HG02763 (cell line): ENCODE data around the gene ITPR1.
A peak's percentile ranks its signal among the peaks of the same experiment; 100 is the strongest.

Experiments used
- ATAC-seq: cut with Tn5 transposase; IDR thresholded peaks from one replicate; pipeline ENCODE4 v1.9.1; 2021; ENCODE audit warnings: mild to moderate bottlenecking, moderate library complexity; ENCODE audit not compliant: unreplicated experiment

The ITPR1 gene

DNA sequence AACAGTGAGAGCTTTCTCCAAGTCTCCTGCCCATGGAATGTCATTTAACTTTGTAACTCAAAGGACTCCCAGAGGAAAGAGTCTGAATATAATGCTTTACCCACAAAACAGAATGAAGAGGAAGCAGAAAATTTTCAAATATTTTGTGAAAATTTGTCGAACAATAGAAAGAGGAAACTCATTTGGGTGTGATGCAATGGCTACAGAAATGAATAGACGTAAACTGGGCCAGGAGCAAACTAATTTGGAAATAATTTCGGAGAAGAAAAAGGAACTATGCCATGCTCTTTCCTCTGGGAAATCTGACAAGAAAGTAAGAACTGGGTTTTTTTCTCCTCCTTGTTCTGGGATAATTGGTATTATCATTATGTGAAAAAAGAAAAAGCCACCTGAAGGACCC is 14.9 kb upstream of the ITPR1 start:
- ATAC-seq = no peak

- no peak for ATAC-seq
Measured at GRCh38 chr3:4491855-4492207, 1.3 kb upstream of the ITPR1 start.

- no peak for ATAC-seq
Measured at GRCh38 chr3:4492208-4493013, 737 bp upstream of the ITPR1 start.

DNA sequence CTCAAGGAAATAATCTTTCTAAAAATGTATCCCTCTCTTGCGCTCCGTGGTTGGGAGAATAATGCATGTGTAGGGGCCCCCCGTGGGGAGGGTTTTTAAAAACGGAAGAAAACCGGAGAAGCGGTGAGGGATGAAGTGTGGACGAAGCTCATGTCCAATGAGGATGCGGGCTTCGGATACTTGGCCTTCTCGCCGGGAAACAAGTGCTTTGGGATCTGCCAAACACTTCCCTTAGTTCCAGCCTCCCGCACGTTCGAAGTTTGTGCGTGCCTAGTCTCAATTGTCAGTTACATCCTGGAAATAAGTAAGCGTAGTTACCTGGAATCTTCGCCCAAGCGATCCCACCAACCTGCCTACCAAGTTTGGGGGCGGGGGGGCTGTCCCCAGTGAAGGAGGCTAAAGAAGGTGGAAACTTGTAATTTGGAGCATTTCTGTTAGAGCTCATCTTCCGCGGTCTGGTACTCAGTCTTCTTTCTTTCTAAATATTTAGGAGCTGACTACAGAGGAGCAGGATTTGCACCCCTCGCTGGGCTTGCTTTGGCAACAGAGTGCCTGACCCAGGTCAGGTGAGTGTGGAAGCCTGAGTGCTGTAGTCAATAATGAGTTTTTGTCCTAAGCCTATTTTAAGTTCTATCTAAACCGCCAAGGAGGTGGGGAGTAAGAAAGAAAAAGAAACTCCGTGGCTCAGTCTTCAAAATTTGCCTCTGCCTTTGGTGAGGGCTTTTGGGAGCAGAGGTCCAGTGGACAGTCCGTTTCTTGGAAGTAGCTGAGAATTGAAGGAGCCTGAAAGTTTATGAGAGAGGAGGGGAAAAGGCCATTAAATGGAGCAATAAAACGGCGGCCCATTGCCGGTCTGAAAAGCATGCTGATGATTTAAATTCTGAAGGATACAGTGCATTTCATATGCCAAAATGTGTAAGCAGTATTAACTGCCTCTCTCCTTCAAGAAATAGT is 1.1 kb downstream of the ITPR1 start:
- no peak for ATAC-seq

- no peak for ATAC-seq
Measured at GRCh38 chr3:4494895-4495264, 1.7 kb downstream of the ITPR1 start.

GRCh38 chr3:4495294-4496086 is 2.3 kb downstream of the ITPR1 start:
- no peak for ATAC-seq

GRCh38 chr3:4496087-4496452 is 2.9 kb downstream of the ITPR1 start:
- ATAC-seq = no peak

GRCh38 chr3:4497005-4497692 is 4.0 kb downstream of the ITPR1 start:
- ATAC-seq = no peak

DNA sequence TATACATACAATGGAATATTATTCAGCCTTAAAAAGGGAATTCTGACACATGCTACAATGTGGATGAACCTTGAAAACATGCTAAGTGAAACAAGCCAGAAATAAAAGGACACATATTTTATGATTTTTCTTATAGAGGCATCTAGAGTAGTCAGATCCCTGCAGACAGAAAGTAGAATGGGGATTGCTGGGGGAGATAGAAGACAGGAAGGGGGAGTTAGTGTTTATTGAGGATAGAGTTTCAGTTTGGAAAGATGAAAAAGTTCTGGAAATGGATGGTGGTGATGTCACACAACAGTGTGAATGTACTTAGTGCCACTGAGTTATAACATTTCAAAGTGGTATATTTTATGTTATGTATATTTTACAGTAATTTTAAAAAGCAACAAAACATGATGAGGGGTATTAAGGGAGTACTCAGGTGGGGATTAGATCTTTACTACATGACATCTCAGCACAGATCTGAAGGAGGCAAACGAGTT is 4.7 kb downstream of the ITPR1 start:
- no peak for ATAC-seq

DNA sequence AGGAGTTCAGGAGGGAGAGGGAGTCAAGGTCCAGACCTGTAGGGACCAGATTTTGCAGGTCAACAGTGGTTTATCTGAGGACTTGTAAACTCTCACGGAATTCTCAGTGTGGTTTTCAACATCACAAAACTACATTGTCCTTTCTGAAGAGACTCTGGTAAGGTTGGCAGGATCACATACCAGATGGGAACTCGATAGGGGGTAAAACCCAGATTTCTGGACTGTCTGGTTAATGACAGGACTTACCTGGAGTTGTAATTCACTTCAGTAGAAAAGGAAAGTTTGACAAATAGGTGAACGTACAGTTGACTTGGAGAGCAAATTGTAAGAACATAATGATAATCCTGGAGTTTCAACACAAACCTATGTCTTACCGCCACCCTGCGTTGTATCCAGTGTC is 5.3 kb downstream of the ITPR1 start:
- ATAC-seq = no peak

- ATAC-seq = no peak
Measured at GRCh38 chr3:4501437-4501836, 8.3 kb downstream of the ITPR1 start.

DNA sequence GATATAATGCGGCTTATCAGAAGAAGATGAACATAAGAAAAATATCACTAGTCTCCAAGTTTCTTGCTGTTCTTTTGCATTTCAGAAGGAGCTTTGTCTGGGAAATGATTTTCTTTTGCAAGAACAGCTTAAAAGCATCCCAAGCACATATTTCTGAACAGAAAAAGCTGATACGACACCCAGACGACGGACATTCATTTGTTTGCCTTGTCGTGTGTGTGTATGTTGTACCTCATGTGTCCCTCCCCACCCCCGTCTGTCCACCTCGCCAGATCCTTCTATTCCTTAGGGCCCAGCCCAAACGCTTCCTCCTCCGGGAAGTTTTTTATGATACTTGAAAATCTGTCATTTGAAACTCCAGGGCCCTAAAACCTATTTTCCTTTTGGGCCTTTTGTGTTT is 8.8 kb downstream of the ITPR1 start:
- no peak for ATAC-seq

GRCh38 chr3:4503050-4503449 is 9.9 kb downstream of the ITPR1 start:
- peak; percentile 55 for ATAC-seq

- no peak for ATAC-seq
Measured at GRCh38 chr3:4504340-4505261, 11.5 kb downstream of the ITPR1 start.

DNA sequence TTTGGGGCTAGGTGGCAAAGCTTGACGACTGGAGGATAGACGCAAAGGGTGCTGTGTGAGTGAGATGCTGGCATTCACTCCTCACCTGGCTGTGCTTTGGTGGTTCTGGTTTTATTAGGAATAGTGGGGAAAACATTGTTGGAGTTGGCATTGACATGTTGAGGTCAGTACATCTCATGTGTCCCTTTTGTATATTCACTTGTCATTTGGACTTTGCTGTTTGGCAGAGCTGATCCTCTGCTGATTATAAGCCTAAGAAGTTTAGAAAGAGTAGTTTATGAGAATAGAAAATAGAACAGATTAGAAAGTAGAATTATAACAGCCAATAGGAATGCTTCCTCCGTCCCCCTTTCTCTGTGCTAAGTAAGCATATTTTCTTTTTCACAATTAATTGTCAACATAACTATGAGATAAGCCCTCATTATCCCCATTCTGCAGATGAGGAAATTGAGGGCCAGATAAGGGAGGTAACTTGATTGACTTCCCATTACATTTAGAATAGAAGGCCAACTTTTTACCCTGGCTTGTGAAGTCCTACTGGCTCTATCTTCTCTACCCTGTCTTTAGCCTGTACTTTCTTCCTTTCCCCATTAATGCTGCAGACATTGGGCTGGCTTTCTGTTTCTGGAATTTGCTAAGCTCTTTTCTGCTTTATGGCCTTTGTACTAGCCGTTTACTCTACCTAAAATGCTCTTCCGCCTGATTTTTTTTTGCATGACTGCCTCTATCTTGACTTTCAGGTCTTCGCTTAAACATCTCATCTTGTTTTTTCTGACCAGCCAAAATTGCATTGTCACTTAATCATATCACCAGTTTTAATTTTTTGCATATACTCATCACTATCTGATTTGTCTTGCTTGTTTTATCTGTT is 12.8 kb downstream of the ITPR1 start:
- ATAC-seq = no peak

DNA sequence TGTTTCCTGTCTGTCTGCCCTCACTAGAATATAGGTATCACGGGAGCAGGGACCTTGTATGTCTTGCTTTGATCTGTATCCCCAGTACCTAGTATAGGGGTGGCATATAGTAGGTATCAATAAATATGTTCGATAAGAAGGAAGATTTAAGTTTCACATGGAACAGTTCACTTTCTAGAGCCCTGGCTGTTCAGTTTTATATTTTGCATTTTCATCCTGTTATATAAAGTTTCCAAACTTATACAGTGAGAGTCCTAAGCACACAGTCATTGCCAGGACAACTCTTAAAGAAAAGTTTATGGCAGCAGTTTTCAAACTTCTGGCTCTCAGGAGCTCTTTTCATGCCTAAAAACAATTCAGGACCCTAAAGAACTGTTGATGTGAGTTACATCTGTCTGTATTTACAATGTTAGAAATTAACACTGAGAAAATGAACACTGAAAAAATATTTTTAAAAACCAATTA is 13.4 kb downstream of the ITPR1 start:
- no peak for ATAC-seq

DNA sequence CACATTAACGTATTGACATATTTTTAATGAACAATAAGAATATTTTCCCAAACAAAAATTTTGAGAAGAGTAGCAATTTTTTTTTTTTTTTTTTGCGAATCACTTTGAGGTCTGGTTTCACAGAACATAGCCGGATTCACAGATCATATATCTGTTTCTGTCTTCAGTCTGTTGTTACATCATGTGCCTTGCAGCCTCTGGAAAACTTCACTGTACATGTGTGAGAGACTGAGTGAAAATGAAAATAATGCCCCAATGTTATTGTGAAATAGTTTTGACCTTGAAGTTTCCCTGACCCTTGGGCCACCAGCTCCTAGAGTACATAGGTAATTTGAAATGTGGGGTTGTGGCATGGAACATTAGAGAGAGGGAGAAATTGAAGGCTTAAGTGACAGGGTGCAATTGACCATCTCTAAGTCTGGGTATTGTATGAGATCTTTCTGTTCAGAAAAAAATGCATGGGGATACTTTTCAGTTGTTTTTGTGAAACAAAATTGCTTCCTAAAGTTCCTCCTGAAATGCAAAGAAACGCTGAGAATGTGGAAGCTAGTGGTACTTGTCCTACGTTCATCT is 14.0 kb downstream of the ITPR1 start:
- ATAC-seq = no peak
